ENCODE measurements around the gene ASCC1.

ASCC1 gene

GRCh38 chr10:72062832-72063702, 153.0 kb downstream of the ASCC1 start:
- DNase-seq, result no peak

DNA sequence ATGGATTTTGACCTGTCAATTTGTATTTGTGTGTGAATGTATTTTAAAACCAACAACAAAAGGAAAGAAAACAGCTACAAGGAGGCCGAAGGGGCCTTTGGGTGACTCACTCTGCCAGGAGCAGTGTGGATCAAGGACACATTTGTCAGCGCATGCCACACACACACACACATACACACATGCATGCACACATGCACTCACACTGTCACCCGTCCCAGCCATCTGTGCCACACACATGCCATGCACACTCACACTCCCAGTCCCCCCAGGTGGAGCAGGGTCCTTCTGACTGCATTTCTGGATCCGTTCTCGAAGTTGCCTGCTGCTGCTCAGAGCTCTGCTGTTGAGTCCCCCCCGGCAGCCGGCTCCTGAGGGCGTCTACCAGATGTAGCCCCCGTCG, 153.7 kb downstream of the ASCC1 start:
- DNase-seq, result peak; percentile 36

GRCh38 chr10:72061930-72062329, 154.1 kb downstream of the ASCC1 start:
- no peak for DNase-seq

DNA sequence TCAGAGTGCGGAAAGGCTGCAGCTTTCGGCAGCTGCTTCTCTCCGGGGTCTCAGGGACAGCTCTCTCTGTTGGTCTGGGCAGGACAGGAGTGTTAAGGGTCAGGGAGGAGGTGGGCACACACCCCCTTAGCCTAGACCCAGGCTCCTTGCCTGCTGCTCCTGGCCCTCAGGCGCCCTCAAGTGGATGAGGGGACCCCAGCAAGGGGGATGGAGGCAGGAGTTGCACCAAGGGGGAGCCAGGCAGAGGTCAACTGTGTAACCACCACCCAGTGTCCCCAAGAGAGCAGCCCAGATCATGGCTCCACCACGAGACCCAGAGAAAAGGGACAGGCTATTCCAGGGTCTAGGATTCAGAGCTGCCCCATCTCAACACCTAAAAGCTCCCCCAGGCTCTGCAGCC, 154.6 kb downstream of the ASCC1 start:
- no peak for DNase-seq

- no peak for DNase-seq
Observed at GRCh38 chr10:72059843-72060822, 155.9 kb downstream of the ASCC1 start.

- DNase-seq, result no peak
Observed at GRCh38 chr10:72058989-72059842, 156.9 kb downstream of the ASCC1 start.

DNA sequence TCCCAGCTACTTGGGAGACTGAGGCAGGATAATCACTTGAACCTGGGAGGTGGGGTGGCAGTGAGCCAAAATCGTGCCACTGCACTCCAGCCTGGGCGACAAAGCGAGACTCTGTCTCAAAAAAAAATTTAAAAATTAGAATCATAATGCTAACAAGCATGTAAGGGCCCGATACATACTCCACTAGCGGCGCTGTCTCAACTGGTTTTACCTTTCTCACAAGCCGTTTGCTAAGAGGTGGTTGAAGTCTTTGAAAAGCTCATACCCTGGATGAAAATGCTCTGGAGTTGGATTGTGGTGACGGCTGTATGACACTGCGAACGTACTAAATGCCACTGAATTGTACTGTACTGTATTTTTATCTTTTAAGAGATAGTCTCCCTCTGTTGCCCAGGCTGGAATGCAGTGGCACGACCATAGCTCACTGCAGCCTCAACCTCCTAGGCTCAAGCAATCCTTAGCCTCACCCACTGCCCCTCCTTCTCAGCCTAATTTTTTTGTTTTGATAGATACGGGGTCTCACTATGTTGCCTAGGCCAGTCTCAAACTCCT, 157.7 kb downstream of the ASCC1 start:
- no peak for DNase-seq

DNA sequence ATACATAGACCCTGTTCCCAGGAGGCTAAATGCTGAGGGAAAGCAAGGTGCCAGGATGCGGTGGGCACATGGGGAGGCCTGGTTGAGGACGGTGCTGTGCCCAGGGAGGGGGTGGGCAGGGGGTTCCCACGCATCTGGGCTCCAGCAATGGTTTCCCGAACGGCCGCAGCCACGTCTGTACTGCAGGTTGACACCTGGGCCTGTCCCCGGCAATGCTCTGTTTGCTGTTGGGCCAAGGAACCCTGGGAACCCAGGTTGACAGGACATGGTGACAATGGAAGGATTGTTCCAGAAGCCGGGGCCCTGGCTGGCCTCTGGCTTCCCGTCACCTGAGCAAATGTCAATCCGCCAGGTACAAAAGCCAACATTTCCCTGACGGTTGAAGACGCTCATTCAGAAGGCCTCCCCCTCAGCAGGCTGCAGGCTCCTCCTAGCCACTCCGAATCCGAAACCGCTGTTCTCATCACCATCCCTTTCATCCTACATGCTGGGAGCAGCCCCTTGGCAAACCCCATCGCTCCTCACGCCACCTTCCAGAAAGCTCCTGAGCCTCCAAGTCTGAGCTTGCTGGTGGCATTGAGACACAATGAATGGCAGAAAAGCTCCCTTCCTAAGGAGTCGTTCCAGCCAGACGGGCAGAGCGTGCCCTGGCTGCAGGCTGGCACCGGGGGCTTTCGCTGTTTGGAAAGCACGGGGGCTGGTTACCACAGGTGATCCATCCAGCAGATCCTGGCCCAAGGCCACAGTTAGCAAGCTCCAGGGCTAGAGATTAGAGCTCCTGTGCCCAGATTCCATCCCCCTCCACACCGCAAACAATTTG, 158.9 kb downstream of the ASCC1 start:
- no peak for DNase-seq

- DNase-seq, result no peak
Observed at GRCh38 chr10:72056113-72056512, 160.0 kb downstream of the ASCC1 start.

- DNase-seq, result no peak
Observed at GRCh38 chr10:72053690-72054089, 162.4 kb downstream of the ASCC1 start.

GRCh38 chr10:72050873-72051272, 165.2 kb downstream of the ASCC1 start:
- no peak for DNase-seq

GRCh38 chr10:72049969-72050781, 165.9 kb downstream of the ASCC1 start:
- no peak for DNase-seq

- DNase-seq, result no peak
Observed at GRCh38 chr10:72049472-72049871, 166.6 kb downstream of the ASCC1 start.

DNA sequence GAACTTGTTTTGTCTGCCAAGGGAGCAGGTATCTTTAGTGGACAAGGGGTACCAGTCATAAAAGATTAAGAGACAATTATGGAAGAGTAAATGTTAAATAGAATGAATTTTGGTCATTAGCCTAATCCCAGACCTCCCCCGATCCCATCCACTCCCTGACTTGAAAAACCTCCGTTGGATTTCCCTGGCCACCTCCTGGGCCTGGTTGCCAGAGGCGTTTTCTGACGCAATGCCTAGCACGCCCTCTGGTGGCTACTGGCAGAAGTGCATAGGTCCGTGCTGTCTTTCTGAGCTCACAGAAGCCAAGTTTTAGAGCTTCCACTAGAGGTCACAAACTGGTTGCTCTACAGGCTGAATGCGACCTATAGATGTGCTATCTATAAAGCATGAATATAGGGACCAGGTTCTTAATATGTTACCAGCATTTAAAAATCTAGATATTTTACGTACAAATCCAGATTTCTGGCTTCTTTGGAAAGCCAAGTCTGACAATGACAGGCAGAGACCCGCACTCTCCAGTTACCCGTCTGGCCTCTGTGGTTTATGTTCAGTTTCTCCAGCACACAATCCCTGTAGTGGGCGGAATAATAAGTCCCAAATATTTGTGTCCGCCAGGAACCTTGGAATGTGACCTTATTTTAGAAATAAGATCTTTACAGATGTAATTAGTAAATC, 167.5 kb downstream of the ASCC1 start:
- DNase-seq, result peak; percentile 93

Data from fibroblast of skin of scalp (primary cell).